Measurements from ENCODE around the gene TP53. TPM values are rescaled to one million over a fixed set of nuclear protein-coding genes. Genes with fewer than 3 reads are reported as not detected.

Gene TP53
- total RNA-seq, 1 experiment from 2014 or later = 129 TPM

DNA sequence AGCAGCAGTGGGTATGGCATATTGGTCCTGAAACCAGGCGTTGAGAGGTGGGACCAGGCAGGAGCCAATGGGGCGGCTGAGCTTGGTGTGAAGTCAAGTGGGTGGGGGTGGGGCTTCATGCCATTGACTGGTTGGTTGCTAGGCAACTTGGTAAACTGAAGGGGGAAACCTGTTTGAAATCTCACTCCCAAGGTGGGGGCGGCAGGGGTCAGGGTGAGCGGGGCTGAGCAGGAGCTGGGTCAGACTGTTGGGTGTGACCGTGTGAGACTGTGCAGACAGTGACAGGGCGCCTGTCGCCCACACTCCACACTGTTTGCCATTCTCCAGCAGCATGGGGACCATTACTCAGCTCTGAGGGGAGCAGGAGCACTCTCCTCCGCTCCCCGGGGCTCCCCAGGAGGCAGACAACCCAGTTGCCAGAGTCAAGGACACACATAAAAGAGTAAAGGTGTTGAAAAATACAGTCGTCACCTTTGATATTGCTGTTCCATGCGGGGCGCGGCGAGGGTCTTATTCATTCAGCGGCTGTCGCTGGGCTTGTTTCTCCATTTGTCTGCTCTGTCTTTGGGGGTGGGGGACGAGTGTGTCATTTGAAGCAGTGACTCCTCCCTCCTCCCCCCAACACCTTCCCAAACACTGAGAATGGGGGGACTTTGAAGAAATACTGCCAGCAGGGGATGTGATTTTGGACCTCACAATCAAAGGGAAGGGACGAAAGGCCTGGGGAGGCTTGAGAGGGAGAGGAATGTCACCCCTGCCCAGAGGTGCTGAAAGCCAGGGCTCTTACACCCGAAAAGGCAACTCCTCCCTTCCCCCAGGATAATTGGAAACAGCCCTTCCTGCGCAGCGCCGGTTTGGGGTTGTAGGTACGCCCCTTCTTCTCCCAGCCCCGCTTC, 16.5 kb upstream of the TP53 start:
- Histone ChIP-seq H3K27me3 (ENCODE audit: control insufficient read depth, insufficient read depth, low read length) (no peaks in the 10 kb centered on the region), H3K27ac (ENCODE audit: low read length) (no peak overlapping the region), H3K4me1 (ENCODE audit: control insufficient read depth, insufficient read depth, low read length) (peaks cover 12% of the 10 kb centered on the region; the same call in 1 of the 2 replicates), H3K36me3 (ENCODE audit: control insufficient read depth, insufficient read depth, low read length) (no peaks in the 10 kb centered on the region), H3K4me3 (ENCODE audit: low read depth in 2 of 2, low read length in 2 of 2) (peak overlapping the region; percentile 44 to 54; a peak in 2 of 4 replicates), H3K9me3 (ENCODE audit: control insufficient read depth, insufficient read depth, low read depth, low read length) (no peaks in the 10 kb centered on the region)
- POLR2A ChIA-PET = interaction anchor here (0.5 kb wide), 1 partner anchor 158 kb away, joined by 4 read pairs; no protein-coding TSS in a partner anchor
- in situ Hi-C loops (cut with HindIII; ENCODE audit: low pct_unique_long_range_greater_than_20kb, low sequenced_read_pairs) (no loop called here), intact Hi-C loops (cut with micrococcal nuclease; ENCODE audit: unreplicated experiment) (no loop called here)
- no peak for TF ChIP-seq SIN3A (IDR thresholded peaks at IDR 0.05; ENCODE audit: borderline replicate concordance, insufficient read depth, low read depth, low read length)
- no peak for TF ChIP-seq POLR2AphosphoS5 (IDR thresholded peaks at IDR 0.05; ENCODE audit: low read depth, low read length)
- TF ChIP-seq, protein P1, sequence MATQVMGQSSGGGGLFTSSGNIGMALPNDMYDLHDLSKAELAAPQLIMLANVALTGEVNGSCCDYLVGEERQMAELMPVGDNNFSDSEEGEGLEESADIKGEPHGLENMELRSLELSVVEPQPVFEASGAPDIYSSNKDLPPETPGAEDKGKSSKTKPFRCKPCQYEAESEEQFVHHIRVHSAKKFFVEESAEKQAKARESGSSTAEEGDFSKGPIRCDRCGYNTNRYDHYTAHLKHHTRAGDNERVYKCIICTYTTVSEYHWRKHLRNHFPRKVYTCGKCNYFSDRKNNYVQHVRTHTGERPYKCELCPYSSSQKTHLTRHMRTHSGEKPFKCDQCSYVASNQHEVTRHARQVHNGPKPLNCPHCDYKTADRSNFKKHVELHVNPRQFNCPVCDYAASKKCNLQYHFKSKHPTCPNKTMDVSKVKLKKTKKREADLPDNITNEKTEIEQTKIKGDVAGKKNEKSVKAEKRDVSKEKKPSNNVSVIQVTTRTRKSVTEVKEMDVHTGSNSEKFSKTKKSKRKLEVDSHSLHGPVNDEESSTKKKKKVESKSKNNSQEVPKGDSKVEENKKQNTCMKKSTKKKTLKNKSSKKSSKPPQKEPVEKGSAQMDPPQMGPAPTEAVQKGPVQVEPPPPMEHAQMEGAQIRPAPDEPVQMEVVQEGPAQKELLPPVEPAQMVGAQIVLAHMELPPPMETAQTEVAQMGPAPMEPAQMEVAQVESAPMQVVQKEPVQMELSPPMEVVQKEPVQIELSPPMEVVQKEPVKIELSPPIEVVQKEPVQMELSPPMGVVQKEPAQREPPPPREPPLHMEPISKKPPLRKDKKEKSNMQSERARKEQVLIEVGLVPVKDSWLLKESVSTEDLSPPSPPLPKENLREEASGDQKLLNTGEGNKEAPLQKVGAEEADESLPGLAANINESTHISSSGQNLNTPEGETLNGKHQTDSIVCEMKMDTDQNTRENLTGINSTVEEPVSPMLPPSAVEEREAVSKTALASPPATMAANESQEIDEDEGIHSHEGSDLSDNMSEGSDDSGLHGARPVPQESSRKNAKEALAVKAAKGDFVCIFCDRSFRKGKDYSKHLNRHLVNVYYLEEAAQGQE (IDR thresholded peaks at IDR 0.05; ENCODE audit: insufficient read depth in 1 of 2, low read depth in 2 of 2, low read length in 1 of 2) = no peak
- TF ChIP-seq TCF7L2 (IDR thresholded peaks at IDR 0.05; ENCODE audit: low read depth, low read length) = no peak
- TF ChIP-seq, protein P2, sequence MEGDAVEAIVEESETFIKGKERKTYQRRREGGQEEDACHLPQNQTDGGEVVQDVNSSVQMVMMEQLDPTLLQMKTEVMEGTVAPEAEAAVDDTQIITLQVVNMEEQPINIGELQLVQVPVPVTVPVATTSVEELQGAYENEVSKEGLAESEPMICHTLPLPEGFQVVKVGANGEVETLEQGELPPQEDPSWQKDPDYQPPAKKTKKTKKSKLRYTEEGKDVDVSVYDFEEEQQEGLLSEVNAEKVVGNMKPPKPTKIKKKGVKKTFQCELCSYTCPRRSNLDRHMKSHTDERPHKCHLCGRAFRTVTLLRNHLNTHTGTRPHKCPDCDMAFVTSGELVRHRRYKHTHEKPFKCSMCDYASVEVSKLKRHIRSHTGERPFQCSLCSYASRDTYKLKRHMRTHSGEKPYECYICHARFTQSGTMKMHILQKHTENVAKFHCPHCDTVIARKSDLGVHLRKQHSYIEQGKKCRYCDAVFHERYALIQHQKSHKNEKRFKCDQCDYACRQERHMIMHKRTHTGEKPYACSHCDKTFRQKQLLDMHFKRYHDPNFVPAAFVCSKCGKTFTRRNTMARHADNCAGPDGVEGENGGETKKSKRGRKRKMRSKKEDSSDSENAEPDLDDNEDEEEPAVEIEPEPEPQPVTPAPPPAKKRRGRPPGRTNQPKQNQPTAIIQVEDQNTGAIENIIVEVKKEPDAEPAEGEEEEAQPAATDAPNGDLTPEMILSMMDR (IDR thresholded peaks at IDR 0.05) = no peak
- ATAC-seq = peak; percentile 42; the same call in 1 of the 2 replicates
- CTCF ChIA-PET = interaction anchor here (0.6 kb wide), 3 partner anchors 14 to 407 kb away, joined by 3 to 6 read pairs (median 5); no protein-coding TSS in a partner anchor
- DNase-seq (ENCODE audit: low read depth, low spot score) = no peak
- no TSS peak for BruUV-seq (replicated peaks)

DNA sequence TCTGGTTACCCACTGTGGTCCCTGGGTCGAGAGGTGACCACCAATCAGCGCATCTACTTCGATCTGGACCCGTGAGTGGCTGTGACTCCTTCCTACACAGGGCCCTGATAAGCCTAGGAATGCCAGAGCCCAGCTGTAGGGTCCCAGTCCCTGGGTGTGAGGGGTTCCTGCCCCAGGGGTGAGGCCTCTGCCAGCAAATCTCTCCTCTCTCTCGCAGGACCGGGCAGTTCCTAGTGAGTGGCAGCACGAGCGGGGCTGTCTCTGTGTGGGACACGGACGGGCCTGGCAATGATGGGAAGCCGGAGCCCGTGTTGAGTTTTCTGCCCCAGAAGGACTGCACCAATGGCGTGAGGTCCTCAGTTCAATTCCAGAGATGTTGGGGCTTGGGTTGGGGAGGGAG, 15.5 kb upstream of the TP53 start:
- ChIA-PET POLR2A (interaction anchor here (0.5 to 0.6 kb wide), 2 partner anchors 16 to 159 kb away, joined by 4 to 6 read pairs; no protein-coding TSS in a partner anchor), CTCF (interaction anchor here (0.6 kb wide), 2 partner anchors 69 to 408 kb away, joined by 3 to 5 read pairs; no protein-coding TSS in a partner anchor)
- in situ Hi-C loops (cut with HindIII; ENCODE audit: low pct_unique_long_range_greater_than_20kb, low sequenced_read_pairs) (no loop called here), intact Hi-C loops (cut with micrococcal nuclease; ENCODE audit: unreplicated experiment) (no loop called here)
- H3K4me3 ChIP-seq (ENCODE audit: low read depth in 2 of 2, low read length in 2 of 2) = no peak overlapping the region
- no peak for TF ChIP-seq SIN3A (IDR thresholded peaks at IDR 0.05; ENCODE audit: borderline replicate concordance, insufficient read depth, low read depth, low read length)
- TF ChIP-seq TCF7L2 (IDR thresholded peaks at IDR 0.05; ENCODE audit: low read depth, low read length) = no peak
- TF ChIP-seq, protein P1 (IDR thresholded peaks at IDR 0.05; ENCODE audit: insufficient read depth in 1 of 2, low read depth in 2 of 2, low read length in 1 of 2) = no peak
- no peak for TF ChIP-seq POLR2AphosphoS5 (IDR thresholded peaks at IDR 0.05; ENCODE audit: low read depth, low read length)
- TF ChIP-seq, protein P2 (IDR thresholded peaks at IDR 0.05) = no peak
- BruUV-seq (replicated peaks) = TSS peak; percentile 85
- ATAC-seq (no peak), DNase-seq (ENCODE audit: low read depth, low spot score) (no peak)
- no peaks in the 10 kb centered on the region for H3K27me3 ChIP-seq (ENCODE audit: control insufficient read depth, insufficient read depth, low read length)
- H3K36me3 ChIP-seq (ENCODE audit: control insufficient read depth, insufficient read depth, low read length) = no peaks in the 10 kb centered on the region
- H3K4me1 ChIP-seq (ENCODE audit: control insufficient read depth, insufficient read depth, low read length) = peaks cover 12% of the 10 kb centered on the region; the same call in 1 of the 2 replicates
- no peak overlapping the region for H3K27ac ChIP-seq (ENCODE audit: low read length)
- H3K9me3 ChIP-seq (ENCODE audit: control insufficient read depth, insufficient read depth, low read depth, low read length) = no peaks in the 10 kb centered on the region
